IPS-15b (cell line): ENCODE results near the gene HECTD2.
"Not testable (repeated sequence)": the region's sequence is repeated elsewhere in the genome, so short reads cannot be mapped to it uniquely, and the experiment has no call there.

ENCODE experiments used
- H3K27me3 ChIP-seq: one replicate; pipeline ENCODE4 v1.6.1; 2013; ENCODE audit warnings: low read length; ENCODE audit not compliant: control insufficient read depth, insufficient read depth
- H3K36me3 ChIP-seq: one replicate; pipeline ENCODE4 v1.6.1; 2013; ENCODE audit warnings: low read length; ENCODE audit not compliant: control insufficient read depth, insufficient read depth
- H3K4me1 ChIP-seq: one replicate; pipeline ENCODE4 v1.6.1; 2013; ENCODE audit warnings: mild to moderate bottlenecking, low read length; ENCODE audit not compliant: control insufficient read depth, insufficient read depth
- H3K4me3 ChIP-seq: one replicate; pipeline ENCODE4 v1.5.1; 2013; ENCODE audit warnings: low read depth, low read length
- H3K9ac ChIP-seq: one replicate; pipeline ENCODE4 v1.6.1; 2013; ENCODE audit warnings: low read depth, mild to moderate bottlenecking, low read length
- H3K9me3 ChIP-seq: one replicate; pipeline ENCODE4 v1.6.1; 2013; ENCODE audit warnings: mild to moderate bottlenecking, low read length; ENCODE audit not compliant: control insufficient read depth, insufficient read depth

HECTD2 gene

GRCh38 chr10:91385306-91386085, 24.6 kb upstream of the HECTD2 start:
- H3K9ac ChIP-seq = no peak overlapping the region
- H3K4me1 ChIP-seq = no peaks in the 10 kb centered on the region
- H3K36me3 ChIP-seq = no peaks in the 10 kb centered on the region
- H3K27me3 ChIP-seq = peaks cover 4% of the 10 kb centered on the region
- H3K9me3 ChIP-seq = no peaks in the 10 kb centered on the region
- H3K4me3 ChIP-seq = no peak overlapping the region

GRCh38 chr10:91389636-91390512, 20.3 kb upstream of the HECTD2 start:
- Histone ChIP-seq H3K36me3 (no peaks in the 10 kb centered on the region), H3K9ac (no peak overlapping the region), H3K27me3 (peaks cover 4% of the 10 kb centered on the region), H3K9me3 (no peaks in the 10 kb centered on the region), H3K4me1 (no peaks in the 10 kb centered on the region), H3K4me3 (no peak overlapping the region)

GRCh38 chr10:91390513-91390825, 19.7 kb upstream of the HECTD2 start:
- H3K9ac ChIP-seq, H3K36me3 ChIP-seq, H3K4me1 ChIP-seq, H3K4me3 ChIP-seq, H3K27me3 ChIP-seq, H3K9me3 ChIP-seq: not testable (repeated sequence)

- no peaks in the 10 kb centered on the region for H3K36me3 ChIP-seq
- no peaks in the 10 kb centered on the region for H3K9me3 ChIP-seq
- H3K4me3 ChIP-seq = no peak overlapping the region
- no peaks in the 10 kb centered on the region for H3K4me1 ChIP-seq
- H3K9ac ChIP-seq = no peak overlapping the region
- H3K27me3 ChIP-seq = no peaks in the 10 kb centered on the region
These were observed 18.2 kb upstream of the HECTD2 start for GRCh38 chr10:91391920-91392319.

GRCh38 chr10:91406322-91406721, 3.8 kb upstream of the HECTD2 start:
- no peaks in the 10 kb centered on the region for H3K9me3 ChIP-seq
- no peaks in the 10 kb centered on the region for H3K36me3 ChIP-seq
- H3K4me3 ChIP-seq = no peak overlapping the region
- H3K27me3 ChIP-seq = peaks cover 5% of the 10 kb centered on the region
- H3K9ac ChIP-seq = no peak overlapping the region
- H3K4me1 ChIP-seq = peaks cover 17% of the 10 kb centered on the region

GRCh38 chr10:91409069-91409868, 875 bp upstream of the HECTD2 start:
- no peaks in the 10 kb centered on the region for H3K36me3 ChIP-seq
- peaks cover 9% of the 10 kb centered on the region for H3K27me3 ChIP-seq
- H3K9ac ChIP-seq = peak overlapping the region; percentile 97
- peak overlapping the region; percentile 97 for H3K4me3 ChIP-seq
- H3K9me3 ChIP-seq = no peaks in the 10 kb centered on the region
- H3K4me1 ChIP-seq = peaks cover 17% of the 10 kb centered on the region

- Histone ChIP-seq H3K4me1 (peaks cover 13% of the 10 kb centered on the region), H3K9me3 (no peaks in the 10 kb centered on the region), H3K9ac (peak overlapping the region; percentile 47), H3K27me3 (peaks cover 9% of the 10 kb centered on the region), H3K36me3 (no peaks in the 10 kb centered on the region), H3K4me3 (peak overlapping the region; percentile 97)
These were observed 661 bp downstream of the HECTD2 start for GRCh38 chr10:91410638-91411371.

- H3K4me3 ChIP-seq = no peak overlapping the region
- peaks cover 9% of the 10 kb centered on the region for H3K27me3 ChIP-seq
- H3K4me1 ChIP-seq = peaks cover 7% of the 10 kb centered on the region
- H3K9me3 ChIP-seq = no peaks in the 10 kb centered on the region
- no peaks in the 10 kb centered on the region for H3K36me3 ChIP-seq
- no peak overlapping the region for H3K9ac ChIP-seq
These were observed 1.5 kb downstream of the HECTD2 start for GRCh38 chr10:91411621-91412020.

GRCh38 chr10:91412354-91413087, 2.4 kb downstream of the HECTD2 start:
- Histone ChIP-seq H3K4me3 (no peak overlapping the region), H3K4me1 (peaks cover 7% of the 10 kb centered on the region), H3K9ac (no peak overlapping the region), H3K9me3 (no peaks in the 10 kb centered on the region), H3K27me3 (peaks cover 9% of the 10 kb centered on the region), H3K36me3 (no peaks in the 10 kb centered on the region)

GRCh38 chr10:91415816-91416215, 5.7 kb downstream of the HECTD2 start:
- Histone ChIP-seq H3K36me3 (no peaks in the 10 kb centered on the region), H3K9me3 (no peaks in the 10 kb centered on the region), H3K9ac (no peak overlapping the region), H3K4me1 (peaks cover 4% of the 10 kb centered on the region), H3K4me3 (no peak overlapping the region), H3K27me3 (peaks cover 9% of the 10 kb centered on the region)
